ENCODE data around the gene ZNF536.
"Not testable (repeated sequence)": the region's sequence is repeated elsewhere in the genome, so short reads cannot be mapped to it uniquely, and the experiment has no call there.

Gene ZNF536

DNA sequence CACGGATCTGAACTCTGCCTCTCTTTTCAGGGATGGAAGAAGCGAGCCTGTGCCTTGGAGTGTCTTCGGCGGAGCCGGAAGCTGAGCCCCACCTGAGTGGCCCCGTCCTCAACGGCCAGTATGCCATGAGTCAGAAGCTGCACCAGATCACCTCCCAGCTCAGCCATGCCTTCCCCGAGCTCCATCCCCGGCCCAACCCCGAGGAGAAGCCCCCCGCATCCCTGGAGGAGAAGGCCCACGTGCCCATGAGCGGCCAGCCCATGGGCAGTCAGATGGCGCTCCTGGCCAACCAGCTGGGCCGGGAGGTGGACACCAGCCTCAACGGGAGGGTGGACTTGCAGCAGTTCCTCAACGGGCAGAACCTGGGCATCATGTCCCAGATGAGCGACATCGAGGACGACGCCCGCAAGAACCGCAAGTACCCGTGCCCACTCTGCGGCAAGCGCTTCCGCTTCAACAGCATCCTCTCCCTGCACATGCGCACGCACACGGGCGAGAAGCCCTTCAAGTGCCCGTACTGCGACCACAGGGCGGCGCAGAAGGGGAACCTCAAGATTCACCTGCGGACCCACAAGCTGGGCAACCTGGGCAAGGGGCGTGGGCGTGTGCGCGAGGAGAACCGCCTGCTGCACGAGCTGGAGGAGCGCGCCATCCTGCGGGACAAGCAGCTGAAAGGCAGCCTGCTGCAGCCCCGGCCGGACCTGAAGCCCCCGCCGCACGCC lies 71.5 kb downstream of the ZNF536 start:
- in situ Hi-C loops (cut with HindIII; ENCODE audit: low sequenced_read_pairs): no loop called here

DNA sequence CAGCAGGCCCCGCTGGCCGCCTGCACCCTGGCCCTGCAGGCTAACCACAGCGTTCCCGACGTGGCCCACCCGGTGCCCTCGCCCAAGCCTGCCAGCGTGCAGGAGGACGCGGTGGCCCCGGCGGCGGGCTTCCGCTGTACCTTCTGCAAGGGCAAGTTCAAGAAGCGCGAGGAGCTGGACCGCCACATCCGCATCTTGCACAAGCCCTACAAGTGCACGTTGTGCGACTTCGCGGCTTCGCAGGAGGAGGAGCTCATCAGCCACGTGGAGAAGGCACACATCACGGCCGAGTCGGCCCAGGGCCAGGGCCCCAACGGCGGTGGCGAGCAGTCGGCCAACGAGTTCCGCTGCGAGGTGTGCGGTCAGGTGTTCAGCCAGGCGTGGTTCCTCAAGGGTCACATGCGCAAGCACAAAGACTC lies 72.1 kb downstream of the ZNF536 start:
- in situ Hi-C loops (cut with HindIII; ENCODE audit: low sequenced_read_pairs): no loop called here

DNA sequence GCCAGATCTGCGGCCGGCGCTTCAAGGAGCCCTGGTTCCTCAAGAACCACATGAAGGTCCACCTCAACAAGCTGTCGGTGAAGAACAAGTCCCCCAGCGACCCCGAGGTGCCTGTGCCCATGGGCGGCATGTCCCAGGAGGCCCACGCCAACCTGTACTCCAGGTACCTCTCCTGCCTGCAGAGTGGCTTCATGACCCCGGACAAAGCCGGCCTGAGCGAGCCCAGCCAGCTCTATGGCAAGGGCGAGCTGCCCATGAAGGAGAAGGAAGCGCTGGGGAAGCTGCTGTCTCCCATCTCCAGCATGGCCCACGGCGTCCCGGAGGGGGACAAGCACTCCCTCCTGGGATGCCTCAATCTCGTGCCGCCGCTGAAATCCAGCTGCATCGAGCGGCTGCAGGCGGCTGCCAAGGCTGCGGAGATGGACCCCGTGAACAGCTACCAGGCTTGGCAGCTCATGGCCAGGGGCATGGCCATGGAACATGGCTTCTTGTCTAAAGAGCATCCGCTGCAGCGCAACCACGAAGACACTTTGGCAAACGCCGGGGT lies 72.6 kb downstream of the ZNF536 start:
- in situ Hi-C loops (cut with HindIII; ENCODE audit: low sequenced_read_pairs): no loop called here

DNA sequence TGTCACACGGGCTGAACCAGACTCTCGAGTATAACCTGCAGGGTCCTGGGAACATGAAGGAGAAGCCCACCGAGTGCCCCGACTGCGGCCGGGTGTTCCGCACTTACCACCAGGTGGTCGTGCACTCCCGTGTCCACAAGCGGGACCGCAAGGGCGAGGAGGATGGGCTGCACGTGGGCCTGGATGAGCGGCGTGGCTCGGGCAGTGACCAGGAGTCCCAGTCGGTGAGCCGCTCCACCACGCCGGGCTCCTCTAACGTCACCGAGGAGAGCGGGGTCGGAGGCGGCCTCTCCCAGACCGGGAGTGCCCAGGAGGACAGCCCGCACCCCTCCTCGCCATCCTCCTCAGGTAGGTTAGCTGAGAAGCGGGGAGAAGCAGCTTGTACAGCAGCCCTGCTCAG lies 73.2 kb downstream of the ZNF536 start:
- in situ Hi-C loops (cut with HindIII; ENCODE audit: low sequenced_read_pairs): no loop called here

DNA sequence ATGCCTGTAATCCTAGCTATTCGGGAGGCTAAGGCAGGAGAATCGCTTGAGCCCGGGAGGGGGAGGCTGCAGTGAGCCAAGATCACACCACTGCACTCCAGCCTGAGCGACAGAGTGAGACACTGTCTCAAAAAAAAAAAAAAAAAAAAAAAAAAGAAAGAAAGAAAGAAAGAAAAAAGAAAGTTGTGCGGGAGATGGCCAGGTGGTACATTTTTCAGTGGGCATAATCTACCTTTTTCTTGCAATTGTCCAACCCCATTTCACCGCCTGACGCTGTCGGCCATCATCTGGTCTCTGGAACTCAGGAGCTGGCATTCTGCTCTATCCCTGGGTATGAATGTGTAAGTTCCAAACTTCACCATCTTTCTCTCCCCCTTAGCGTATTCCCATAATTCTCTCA lies 73.9 kb downstream of the ZNF536 start:
- in situ Hi-C loops (cut with HindIII; ENCODE audit: low sequenced_read_pairs): not testable (repeated sequence)

DNA sequence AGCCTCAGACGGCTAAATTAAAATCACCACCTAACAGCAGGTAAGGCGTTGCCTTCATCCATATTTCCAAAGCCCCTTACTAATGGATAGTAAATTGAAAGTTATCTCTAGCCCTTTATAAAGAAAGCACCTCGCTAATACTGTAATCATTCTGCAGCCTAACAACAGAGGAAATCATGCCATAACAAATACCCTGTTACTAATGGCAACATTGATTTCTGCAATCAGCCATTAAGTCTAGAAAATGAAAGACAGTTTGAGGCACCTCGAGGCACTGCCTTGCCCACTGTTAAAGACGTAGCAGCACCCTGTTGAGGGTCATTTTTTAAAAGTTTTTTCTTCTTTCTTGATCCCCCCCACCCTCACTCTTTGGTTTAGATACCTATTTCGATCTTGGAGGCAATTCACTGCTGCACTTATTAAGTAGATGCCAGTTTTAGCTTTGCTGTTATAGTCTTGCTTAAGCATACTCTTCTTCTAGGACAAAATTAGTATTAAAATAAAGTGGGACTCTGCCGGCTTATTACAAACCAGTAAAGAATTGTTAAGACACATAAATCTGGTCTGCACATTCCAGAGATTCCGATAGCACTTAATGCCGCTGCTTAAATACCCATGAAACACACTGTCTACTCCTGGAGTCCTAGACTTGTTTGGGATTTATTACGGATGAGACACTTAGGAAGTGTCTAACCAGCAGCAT lies 74.8 kb downstream of the ZNF536 start:
- in situ Hi-C loops (cut with HindIII; ENCODE audit: low sequenced_read_pairs): no loop called here

DNA sequence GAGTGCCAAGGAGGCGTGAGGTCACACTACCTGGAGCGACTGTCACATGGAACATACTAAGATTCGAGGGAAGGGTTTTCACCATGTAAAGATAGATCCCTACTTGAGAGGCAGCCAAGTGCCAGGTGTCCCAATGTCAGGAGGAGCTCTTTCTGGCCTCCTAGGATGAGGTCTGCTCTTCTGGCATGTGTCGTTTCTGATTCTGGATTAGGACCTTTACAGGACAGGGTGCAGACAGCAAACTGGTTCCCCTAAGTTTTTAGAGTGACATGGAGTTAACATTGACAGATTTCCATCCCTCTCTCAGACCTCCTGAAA lies 75.3 kb downstream of the ZNF536 start:
- in situ Hi-C loops (cut with HindIII; ENCODE audit: low sequenced_read_pairs): no loop called here

DNA sequence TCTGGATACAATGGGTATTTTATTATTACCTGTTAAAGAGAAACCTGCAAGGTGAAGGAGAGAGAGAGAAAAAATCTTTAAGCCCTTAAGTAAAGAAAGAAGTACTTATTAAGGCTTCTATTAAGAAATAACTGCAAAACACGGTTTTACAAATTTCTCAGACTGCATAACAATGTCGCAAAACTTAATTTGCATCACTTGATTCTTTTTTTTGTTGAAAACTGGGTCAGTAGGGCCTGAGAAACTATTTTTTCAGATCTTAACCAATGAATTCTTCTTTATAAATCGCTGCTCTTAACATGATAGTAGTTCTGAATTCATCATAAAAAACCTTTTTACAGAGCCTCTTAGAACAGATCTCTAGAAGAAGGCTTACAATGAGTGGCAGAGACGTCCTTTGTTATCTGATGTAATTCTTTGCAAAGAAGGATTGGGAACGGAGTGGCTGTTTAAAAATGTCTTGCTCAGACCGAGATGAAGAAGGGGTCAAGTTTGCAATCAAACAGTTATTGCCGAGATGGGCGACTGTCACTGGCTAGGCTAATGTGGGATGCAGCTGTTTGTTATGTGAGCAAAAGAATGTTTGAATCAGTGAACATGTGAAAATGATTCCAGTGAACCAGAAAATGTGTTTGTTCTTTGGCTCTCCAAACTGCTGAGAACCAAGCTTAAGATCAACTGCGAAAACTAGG lies 76.3 kb downstream of the ZNF536 start:
- in situ Hi-C loops (cut with HindIII; ENCODE audit: low sequenced_read_pairs): no loop called here

DNA sequence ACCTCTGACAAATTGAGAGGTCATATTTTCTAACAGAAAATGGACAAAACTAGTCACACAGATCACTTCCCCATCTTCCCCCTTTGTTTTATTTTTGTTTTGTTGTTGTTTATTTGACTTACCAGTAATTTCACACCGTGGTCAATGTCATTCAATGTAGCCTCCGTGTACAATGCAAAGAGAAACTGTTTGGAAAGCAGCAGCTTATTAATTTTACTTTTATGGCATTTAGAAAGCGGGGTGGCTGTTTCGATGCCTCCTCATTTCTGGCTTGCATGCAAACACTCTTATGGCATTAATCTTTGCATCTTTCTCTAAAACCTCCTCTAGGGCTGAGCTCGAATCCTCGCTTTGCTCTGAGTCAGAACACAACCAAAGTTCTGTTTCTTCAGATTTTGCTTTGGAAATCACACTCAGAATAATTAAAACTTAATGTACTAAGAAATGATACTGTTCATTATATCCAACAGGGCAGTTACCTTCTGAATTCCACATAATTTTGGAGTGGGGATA lies 77.0 kb downstream of the ZNF536 start:
- in situ Hi-C loops (cut with HindIII; ENCODE audit: low sequenced_read_pairs): no loop called here

DNA sequence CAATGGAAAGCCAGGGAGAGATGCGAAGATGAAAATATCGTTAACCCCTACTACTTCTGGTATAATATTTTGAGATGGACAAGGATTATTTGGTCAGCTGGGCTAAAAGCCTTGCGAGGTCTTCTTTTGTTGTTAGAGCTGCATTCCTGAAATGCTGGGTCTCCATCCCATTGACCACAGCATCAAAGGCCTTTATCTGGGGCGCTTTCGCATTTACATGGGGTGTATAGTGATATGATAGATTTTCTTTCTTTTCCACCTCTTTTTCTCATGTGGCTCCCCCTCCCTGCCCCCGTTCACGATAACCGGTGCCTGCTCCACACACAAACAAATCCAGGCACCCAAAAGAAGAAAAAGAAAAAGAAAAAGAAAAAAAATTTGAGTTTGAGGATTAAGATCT lies 77.5 kb downstream of the ZNF536 start:
- in situ Hi-C loops (cut with HindIII; ENCODE audit: low sequenced_read_pairs): no loop called here

DNA sequence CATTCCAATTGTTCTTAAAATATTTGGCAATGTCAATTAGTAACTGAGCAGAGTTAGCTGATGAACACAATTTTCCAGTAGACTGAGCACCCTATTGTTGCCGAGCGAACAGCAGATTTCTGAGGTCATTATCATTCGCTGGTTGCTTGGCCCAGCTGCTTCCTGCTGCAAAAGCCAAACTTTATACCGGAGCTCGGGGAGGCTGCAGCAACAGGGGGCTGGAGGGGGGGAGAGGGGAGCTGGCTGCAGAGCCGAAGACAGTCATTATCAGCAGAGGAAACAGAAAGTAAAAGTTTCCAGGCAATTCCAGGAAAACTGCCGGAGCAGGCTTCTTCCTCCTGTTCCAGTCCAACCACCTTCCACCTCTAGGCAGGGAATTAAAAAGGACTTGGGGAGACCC lies 77.9 kb downstream of the ZNF536 start:
- in situ Hi-C loops (cut with HindIII; ENCODE audit: low sequenced_read_pairs): no loop called here

DNA sequence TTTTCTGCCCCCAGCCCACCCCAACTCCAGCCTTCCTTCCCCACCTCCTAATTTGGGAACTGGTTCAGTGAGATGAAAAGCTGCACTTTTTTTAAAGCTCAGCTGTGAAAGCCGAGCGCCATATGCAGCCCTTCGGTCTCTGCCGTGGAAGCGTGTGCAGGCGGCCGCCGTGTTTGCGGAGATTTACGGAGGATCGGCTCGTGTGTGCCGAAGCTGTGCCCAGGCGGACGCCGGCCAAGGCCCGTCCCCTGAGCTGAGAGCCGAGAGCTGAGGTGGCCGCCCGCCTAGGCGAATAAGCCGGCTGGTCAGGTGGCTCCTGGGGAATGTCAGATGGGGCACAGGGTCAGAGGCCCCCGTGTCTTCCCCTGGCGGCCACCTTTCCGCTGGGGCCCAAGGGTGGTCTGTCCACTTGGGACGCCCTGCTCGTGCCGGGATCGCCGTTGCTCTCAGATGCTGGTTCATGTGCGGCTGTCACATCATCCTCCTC lies 78.7 kb downstream of the ZNF536 start:
- in situ Hi-C loops (cut with HindIII; ENCODE audit: low sequenced_read_pairs): no loop called here

DNA sequence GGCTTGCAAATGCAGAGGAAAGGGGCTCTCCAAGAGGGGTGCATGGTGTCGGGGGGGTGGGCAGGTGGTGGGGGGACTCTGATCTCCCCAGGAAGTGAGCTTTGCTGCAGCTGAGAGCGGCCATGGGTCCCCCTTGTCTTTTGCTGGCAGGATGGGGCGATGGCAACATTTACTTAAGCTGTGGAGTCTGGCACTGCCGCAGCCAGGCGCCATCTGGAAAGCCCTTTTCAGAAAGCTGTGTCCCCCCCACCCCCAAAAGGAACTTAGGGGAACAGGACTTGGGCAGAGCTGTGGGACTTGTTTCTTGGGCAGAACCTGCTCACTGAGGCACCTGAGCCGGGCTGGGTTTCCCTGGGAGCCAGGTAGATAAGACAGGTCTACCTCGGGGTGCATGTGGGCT lies 80.7 kb downstream of the ZNF536 start:
- in situ Hi-C loops (cut with HindIII; ENCODE audit: low sequenced_read_pairs): no loop called here

DNA sequence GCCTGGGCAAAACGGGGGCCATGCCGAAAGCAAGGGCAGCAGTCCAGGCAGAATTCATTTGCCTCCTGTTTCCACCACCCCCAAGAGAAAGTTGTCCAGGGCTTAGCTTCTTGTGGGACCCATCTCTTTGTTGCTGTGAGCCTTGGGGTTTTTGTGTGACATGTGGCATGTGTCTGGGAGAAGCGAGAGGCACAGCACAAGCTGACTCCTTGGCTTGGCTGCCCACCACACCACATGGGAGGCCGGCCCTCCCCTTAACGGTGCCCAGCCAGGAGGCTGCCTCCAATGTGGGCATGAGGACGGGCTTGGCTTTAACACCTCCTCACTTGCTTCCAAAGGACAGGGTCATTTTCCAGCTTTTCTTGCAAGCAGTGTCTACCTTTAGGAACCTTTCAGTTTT lies 81.6 kb downstream of the ZNF536 start:
- in situ Hi-C loops (cut with HindIII; ENCODE audit: low sequenced_read_pairs): no loop called here

DNA sequence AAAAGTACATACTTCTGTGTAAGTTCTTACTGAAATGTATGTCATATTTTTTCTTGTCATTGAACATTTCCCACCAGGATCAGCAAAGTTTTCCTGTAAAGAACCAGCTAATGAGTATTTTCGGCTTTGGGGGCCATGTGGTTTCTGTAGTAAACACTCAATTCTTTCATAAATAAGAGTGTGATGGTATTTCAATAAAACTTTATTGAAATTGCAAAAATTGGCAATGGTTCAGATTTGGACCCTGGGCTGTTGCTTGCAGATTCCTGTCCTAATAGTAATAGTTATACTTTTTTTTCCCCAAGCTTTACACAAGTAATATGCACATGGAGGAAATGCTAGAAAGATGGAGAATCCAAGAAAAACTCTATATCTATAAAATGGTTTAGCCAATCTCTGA lies 83.7 kb downstream of the ZNF536 start:
- in situ Hi-C loops (cut with HindIII; ENCODE audit: low sequenced_read_pairs): no loop called here

DNA sequence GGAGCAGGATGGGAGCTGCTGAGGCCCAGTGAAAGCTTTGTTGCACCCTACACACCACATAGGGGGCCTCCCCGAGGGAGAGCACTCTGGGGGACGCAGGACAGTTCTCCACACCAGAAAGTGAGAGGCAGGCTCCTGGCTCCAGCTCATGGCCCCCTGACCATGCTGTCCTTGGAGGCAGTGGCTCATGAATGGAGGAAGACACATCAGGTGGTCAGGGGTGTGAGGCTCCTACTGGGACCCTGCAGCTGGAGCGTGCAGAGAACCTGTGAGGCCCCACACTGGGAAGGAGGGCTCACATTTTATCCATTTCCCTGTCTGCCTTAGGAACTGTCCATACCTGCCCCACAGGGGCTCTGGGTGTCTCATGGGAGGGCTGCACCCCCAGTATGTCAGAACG lies 85.3 kb downstream of the ZNF536 start:
- in situ Hi-C loops (cut with HindIII; ENCODE audit: low sequenced_read_pairs): no loop called here

DNA sequence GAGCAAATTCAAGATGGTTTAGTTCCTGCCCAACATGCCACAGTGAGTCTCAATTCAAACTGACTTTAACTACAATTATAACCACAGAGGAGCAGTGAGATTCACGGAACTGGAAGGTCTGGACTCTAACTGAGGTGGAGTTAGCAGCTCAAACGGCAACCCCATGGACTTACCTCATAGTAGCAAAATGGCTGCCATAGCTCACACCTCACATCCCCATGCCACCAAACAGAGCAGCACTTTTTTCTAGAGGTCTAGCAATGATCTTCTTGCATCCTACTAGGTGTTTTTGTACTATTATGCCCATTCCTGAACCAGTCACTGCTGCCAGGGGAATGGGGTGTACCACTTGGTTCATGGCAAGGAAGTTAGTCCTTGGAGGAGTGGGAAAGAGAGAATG lies 87.7 kb downstream of the ZNF536 start:
- in situ Hi-C loops (cut with HindIII; ENCODE audit: low sequenced_read_pairs): no loop called here

DNA sequence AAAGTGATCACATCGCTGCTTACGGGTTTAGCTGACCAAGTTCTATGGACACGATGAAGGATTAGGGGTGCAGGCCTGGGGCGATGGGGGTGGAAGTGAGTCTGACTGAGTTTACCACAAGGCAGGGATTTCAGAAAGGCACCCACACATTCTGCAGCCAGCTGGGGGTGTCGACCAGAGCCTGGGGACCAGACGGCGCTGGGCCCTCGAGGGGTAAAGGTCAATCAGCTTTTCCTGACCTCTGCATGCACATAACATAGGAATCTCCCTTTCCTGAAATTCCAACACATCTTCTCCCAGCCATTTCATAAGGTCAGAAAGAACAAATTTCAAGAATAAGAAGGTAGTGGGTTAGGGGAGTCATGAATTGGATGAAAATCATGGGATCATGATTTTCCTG lies 92.0 kb downstream of the ZNF536 start:
- in situ Hi-C loops (cut with HindIII; ENCODE audit: low sequenced_read_pairs): no loop called here

DNA sequence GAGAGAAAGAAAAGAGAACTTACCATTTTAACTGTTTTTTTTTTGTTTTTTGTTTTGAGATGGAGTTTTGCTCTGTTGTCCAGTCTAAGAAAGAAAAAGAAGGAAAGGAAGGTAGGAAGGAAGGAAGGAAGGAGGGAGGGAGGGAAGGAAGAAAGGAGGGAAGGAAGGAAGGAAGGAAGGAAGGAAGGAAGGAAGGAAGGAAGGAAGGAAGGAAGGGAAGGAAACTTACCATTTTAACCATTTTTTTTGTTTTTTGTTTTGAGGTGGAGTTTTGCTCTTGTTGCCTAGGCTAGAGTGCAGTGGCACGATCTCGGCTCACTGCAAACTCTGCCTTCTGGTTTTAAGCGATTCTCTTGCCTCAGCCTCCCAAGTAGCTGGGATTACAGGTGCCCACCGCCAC lies 94.4 kb downstream of the ZNF536 start:
- in situ Hi-C loops (cut with HindIII; ENCODE audit: low sequenced_read_pairs): not testable (repeated sequence)

DNA sequence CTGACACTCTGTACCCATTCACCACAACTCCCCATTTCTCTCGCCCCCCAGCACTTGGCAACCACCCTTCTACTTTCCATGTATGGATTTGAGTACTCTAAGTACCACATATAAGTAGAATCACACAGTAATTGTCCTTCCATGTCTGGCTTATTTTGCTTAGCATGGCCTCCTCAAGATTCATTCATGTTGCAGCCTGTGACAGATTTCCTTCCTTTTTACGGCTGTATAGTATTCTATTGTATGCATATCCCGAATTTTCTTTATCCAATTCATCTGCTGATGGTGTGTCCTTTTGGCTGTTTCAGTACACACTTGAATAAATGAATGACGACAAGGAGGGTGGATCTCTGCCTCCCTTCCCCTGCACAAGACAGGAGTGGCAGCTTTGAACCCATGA lies 95.1 kb downstream of the ZNF536 start:
- in situ Hi-C loops (cut with HindIII; ENCODE audit: low sequenced_read_pairs): no loop called here

DNA sequence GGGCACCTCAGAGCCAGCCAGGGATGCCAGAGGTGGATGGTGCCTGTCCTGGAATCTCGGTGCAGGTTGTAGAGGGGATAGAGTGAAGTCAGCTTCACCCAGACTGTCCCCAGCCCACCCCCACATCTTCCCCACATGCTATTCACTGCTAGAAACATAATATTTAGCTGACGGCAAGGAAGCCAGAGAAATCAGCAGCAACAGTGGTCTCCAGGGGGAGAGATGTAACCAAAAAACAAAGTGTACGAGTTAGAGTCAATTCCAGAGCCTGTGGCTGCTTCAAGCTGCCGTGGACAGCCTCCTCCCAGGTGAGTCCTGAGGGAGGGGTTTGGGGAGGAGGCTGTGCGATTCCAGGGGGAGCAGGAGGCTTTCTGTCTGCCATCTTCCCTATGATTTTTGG lies 97.6 kb downstream of the ZNF536 start:
- in situ Hi-C loops (cut with HindIII; ENCODE audit: low sequenced_read_pairs): no loop called here

DNA sequence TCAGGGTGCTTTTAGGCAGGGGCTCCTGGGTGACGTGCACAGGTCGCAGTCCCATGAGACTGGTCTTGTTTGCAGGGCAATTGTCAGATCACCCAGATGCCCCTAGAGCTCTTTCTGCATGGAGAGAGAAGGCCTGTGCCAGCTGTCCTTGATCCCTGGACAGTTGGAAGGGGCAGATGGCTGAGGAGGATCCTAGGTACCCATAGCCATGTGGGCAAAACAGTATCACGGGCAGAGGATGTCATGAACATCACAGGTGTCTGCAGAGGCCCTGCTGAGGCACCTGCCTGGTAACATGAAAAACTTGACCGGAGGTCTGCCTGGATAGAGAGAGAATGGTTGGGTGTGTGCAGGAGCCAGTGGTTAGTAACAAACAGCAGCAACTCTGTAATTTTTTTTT lies 99.3 kb downstream of the ZNF536 start:
- in situ Hi-C loops (cut with HindIII; ENCODE audit: low sequenced_read_pairs): no loop called here
